Suppressor macrophage (primary cell): ENCODE data around the gene DBH.

Experiments
- DNase-seq, 4 experiments: peaks; one replicate each; pipeline ENCODE4 v3.0.0-alpha.2; 2020 to 2022

The DBH gene

GRCh38 chr9:133604856-133605255, 31.3 kb upstream of the DBH start:
- DNase-seq, result no peak

GRCh38 chr9:133605446-133605845, 30.7 kb upstream of the DBH start:
- no peak for DNase-seq

GRCh38 chr9:133605856-133606707, 30.1 kb upstream of the DBH start:
- no peak for DNase-seq

GRCh38 chr9:133606708-133607025, 29.5 kb upstream of the DBH start:
- DNase-seq, result no peak

- DNase-seq, result no peak
Measured at GRCh38 chr9:133607381-133607780, 28.8 kb upstream of the DBH start.

GRCh38 chr9:133607976-133608375, 28.2 kb upstream of the DBH start:
- DNase-seq, result no peak

GRCh38 chr9:133608382-133608781, 27.8 kb upstream of the DBH start:
- no peak for DNase-seq

GRCh38 chr9:133608889-133609288, 27.3 kb upstream of the DBH start:
- DNase-seq, result no peak

GRCh38 chr9:133609311-133610098, 26.7 kb upstream of the DBH start, which contains the start of gene FAM163B:
TSS of gene FAM163B (minus strand) at chr9:133609389. CDS start at chr9:133580223, 29,166 bp downstream.
- DNase-seq, result peak; percentile 8 to 53 (median 21)

- DNase-seq, result no peak
Measured at GRCh38 chr9:133610845-133611244, 25.3 kb upstream of the DBH start.

GRCh38 chr9:133612051-133612450, 24.1 kb upstream of the DBH start:
- DNase-seq, result no peak

GRCh38 chr9:133612816-133613215, 23.3 kb upstream of the DBH start:
- no peak for DNase-seq

- DNase-seq, result no peak
Measured at GRCh38 chr9:133613432-133613831, 22.7 kb upstream of the DBH start.

GRCh38 chr9:133614056-133614455, 22.1 kb upstream of the DBH start:
- DNase-seq, result no peak

- DNase-seq, result no peak
Measured at GRCh38 chr9:133614678-133615077, 21.5 kb upstream of the DBH start.

- no peak for DNase-seq
Measured at GRCh38 chr9:133615186-133615585, 21.0 kb upstream of the DBH start.

GRCh38 chr9:133615606-133616188, 20.5 kb upstream of the DBH start:
- no peak for DNase-seq

GRCh38 chr9:133616643-133617405, 19.3 kb upstream of the DBH start:
- no peak for DNase-seq

- DNase-seq, result no peak
Measured at GRCh38 chr9:133618726-133619125, 17.4 kb upstream of the DBH start.

GRCh38 chr9:133619791-133620190, 16.4 kb upstream of the DBH start:
- peak; percentile 3 to 60 (median 38) for DNase-seq

- DNase-seq, result no peak
Measured at GRCh38 chr9:133621725-133622267, 14.4 kb upstream of the DBH start.

GRCh38 chr9:133622555-133622954, 13.6 kb upstream of the DBH start:
- no peak for DNase-seq
